ENCODE measurements around the gene LMF1.

Gene LMF1

GRCh38 chr16:836221-836620 is 134.6 kb downstream of the LMF1 start:
- Histone ChIP-seq H3K27ac (ENCODE audit: low read depth, low read length) (no peak overlapping the region), H3K9ac (ENCODE audit: low read length) (no peak overlapping the region), H3K27me3 (ENCODE audit: control insufficient read depth, insufficient read depth, low read length) (no peaks in the 10 kb centered on the region), H3K4me1 (ENCODE audit: control insufficient read depth, insufficient read depth, low read length) (no peaks in the 10 kb centered on the region), H3K4me3 (ENCODE audit: low read length) (no peak overlapping the region), H3K36me3 (ENCODE audit: control insufficient read depth, insufficient read depth, low read length) (no peaks in the 10 kb centered on the region)

- Histone ChIP-seq H3K27me3 (ENCODE audit: control insufficient read depth, insufficient read depth, low read length) (no peaks in the 10 kb centered on the region), H3K27ac (ENCODE audit: low read depth, low read length) (no peak overlapping the region), H3K36me3 (ENCODE audit: control insufficient read depth, insufficient read depth, low read length) (no peaks in the 10 kb centered on the region), H3K4me3 (ENCODE audit: low read length) (no peak overlapping the region), H3K4me1 (ENCODE audit: control insufficient read depth, insufficient read depth, low read length) (no peaks in the 10 kb centered on the region), H3K9ac (ENCODE audit: low read length) (no peak overlapping the region)
Measured at GRCh38 chr16:835373-835772, 135.4 kb downstream of the LMF1 start.

- Histone ChIP-seq H3K4me3 (ENCODE audit: low read length) (no peak overlapping the region), H3K4me1 (ENCODE audit: control insufficient read depth, insufficient read depth, low read length) (no peaks in the 10 kb centered on the region), H3K27ac (ENCODE audit: low read depth, low read length) (no peak overlapping the region), H3K27me3 (ENCODE audit: control insufficient read depth, insufficient read depth, low read length) (no peaks in the 10 kb centered on the region), H3K9ac (ENCODE audit: low read length) (no peak overlapping the region), H3K36me3 (ENCODE audit: control insufficient read depth, insufficient read depth, low read length) (no peaks in the 10 kb centered on the region)
Measured at GRCh38 chr16:833411-833810, 137.4 kb downstream of the LMF1 start.

- Histone ChIP-seq H3K9ac (ENCODE audit: low read length) (no peak overlapping the region), H3K27me3 (ENCODE audit: control insufficient read depth, insufficient read depth, low read length) (no peaks in the 10 kb centered on the region), H3K4me1 (ENCODE audit: control insufficient read depth, insufficient read depth, low read length) (no peaks in the 10 kb centered on the region), H3K4me3 (ENCODE audit: low read length) (no peak overlapping the region), H3K36me3 (ENCODE audit: control insufficient read depth, insufficient read depth, low read length) (no peaks in the 10 kb centered on the region), H3K27ac (ENCODE audit: low read depth, low read length) (no peak overlapping the region)
Measured at GRCh38 chr16:832652-833336, 138.0 kb downstream of the LMF1 start.

GRCh38 chr16:831571-832413 is 139.0 kb downstream of the LMF1 start:
- no peak overlapping the region for H3K27ac ChIP-seq (ENCODE audit: low read depth, low read length)
- H3K4me1 ChIP-seq (ENCODE audit: control insufficient read depth, insufficient read depth, low read length): no peaks in the 10 kb centered on the region
- H3K36me3 ChIP-seq (ENCODE audit: control insufficient read depth, insufficient read depth, low read length): no peaks in the 10 kb centered on the region
- H3K9ac ChIP-seq (ENCODE audit: low read length): no peak overlapping the region
- H3K27me3 ChIP-seq (ENCODE audit: control insufficient read depth, insufficient read depth, low read length): peaks cover 3% of the 10 kb centered on the region
- H3K4me3 ChIP-seq (ENCODE audit: low read length): no peak overlapping the region

- H3K4me1 ChIP-seq (ENCODE audit: control insufficient read depth, insufficient read depth, low read length): no peaks in the 10 kb centered on the region
- H3K4me3 ChIP-seq (ENCODE audit: low read length): no peak overlapping the region
- H3K27me3 ChIP-seq (ENCODE audit: control insufficient read depth, insufficient read depth, low read length): peaks cover 3% of the 10 kb centered on the region
- no peak overlapping the region for H3K27ac ChIP-seq (ENCODE audit: low read depth, low read length)
- no peaks in the 10 kb centered on the region for H3K36me3 ChIP-seq (ENCODE audit: control insufficient read depth, insufficient read depth, low read length)
- no peak overlapping the region for H3K9ac ChIP-seq (ENCODE audit: low read length)
Measured at GRCh38 chr16:830871-831570, 139.8 kb downstream of the LMF1 start.

GRCh38 chr16:830107-830870 is 140.5 kb downstream of the LMF1 start:
- Histone ChIP-seq H3K36me3 (ENCODE audit: control insufficient read depth, insufficient read depth, low read length) (no peaks in the 10 kb centered on the region), H3K27ac (ENCODE audit: low read depth, low read length) (no peak overlapping the region), H3K27me3 (ENCODE audit: control insufficient read depth, insufficient read depth, low read length) (peaks cover 3% of the 10 kb centered on the region)

GRCh38 chr16:828891-829290 is 141.9 kb downstream of the LMF1 start:
- Histone ChIP-seq H3K9ac (ENCODE audit: low read length) (no peak overlapping the region), H3K27ac (ENCODE audit: low read depth, low read length) (no peak overlapping the region), H3K36me3 (ENCODE audit: control insufficient read depth, insufficient read depth, low read length) (no peaks in the 10 kb centered on the region), H3K4me3 (ENCODE audit: low read length) (no peak overlapping the region), H3K27me3 (ENCODE audit: control insufficient read depth, insufficient read depth, low read length) (peaks cover 3% of the 10 kb centered on the region), H3K4me1 (ENCODE audit: control insufficient read depth, insufficient read depth, low read length) (no peaks in the 10 kb centered on the region)

More at GRCh38 chr16:830107-830870, 140.5 kb downstream of the LMF1 start:
- Histone ChIP-seq H3K9ac (ENCODE audit: low read length) (no peak overlapping the region), H3K4me3 (ENCODE audit: low read length) (no peak overlapping the region), H3K4me1 (ENCODE audit: control insufficient read depth, insufficient read depth, low read length) (no peaks in the 10 kb centered on the region)

GRCh38 chr16:827513-827912 is 143.3 kb downstream of the LMF1 start:
- Histone ChIP-seq H3K4me3 (ENCODE audit: low read length) (no peak overlapping the region), H3K36me3 (ENCODE audit: control insufficient read depth, insufficient read depth, low read length) (no peaks in the 10 kb centered on the region), H3K27ac (ENCODE audit: low read depth, low read length) (no peak overlapping the region), H3K27me3 (ENCODE audit: control insufficient read depth, insufficient read depth, low read length) (peaks cover 3% of the 10 kb centered on the region), H3K9ac (ENCODE audit: low read length) (no peak overlapping the region), H3K4me1 (ENCODE audit: control insufficient read depth, insufficient read depth, low read length) (no peaks in the 10 kb centered on the region)

- Histone ChIP-seq H3K27me3 (ENCODE audit: control insufficient read depth, insufficient read depth, low read length) (peaks cover 3% of the 10 kb centered on the region), H3K4me1 (ENCODE audit: control insufficient read depth, insufficient read depth, low read length) (no peaks in the 10 kb centered on the region), H3K36me3 (ENCODE audit: control insufficient read depth, insufficient read depth, low read length) (no peaks in the 10 kb centered on the region), H3K27ac (ENCODE audit: low read depth, low read length) (no peak overlapping the region), H3K4me3 (ENCODE audit: low read length) (no peak overlapping the region), H3K9ac (ENCODE audit: low read length) (no peak overlapping the region)
Measured at GRCh38 chr16:825341-826061, 145.3 kb downstream of the LMF1 start.

- Histone ChIP-seq H3K9ac (ENCODE audit: low read length) (no peak overlapping the region), H3K36me3 (ENCODE audit: control insufficient read depth, insufficient read depth, low read length) (no peaks in the 10 kb centered on the region), H3K4me3 (ENCODE audit: low read length) (no peak overlapping the region), H3K4me1 (ENCODE audit: control insufficient read depth, insufficient read depth, low read length) (no peaks in the 10 kb centered on the region), H3K27ac (ENCODE audit: low read depth, low read length) (no peak overlapping the region), H3K27me3 (ENCODE audit: control insufficient read depth, insufficient read depth, low read length) (peaks cover 3% of the 10 kb centered on the region)
Measured at GRCh38 chr16:824601-825000, 146.2 kb downstream of the LMF1 start.

Data from rectal smooth muscle tissue (tissue), 1 donor.